Colonic mucosa (tissue), 4 donors: ENCODE data around the gene DCTN1. TPM values are rescaled to one million over a fixed set of nuclear protein-coding genes. Genes with fewer than 3 reads are reported as not detected.
A peak's percentile ranks its signal among the peaks of the same experiment; 100 is the strongest.

Experiments
- DNase-seq: peaks from one replicate; pipeline ENCODE4 v3.0.0-alpha.2; 2020
- H3K27ac ChIP-seq: fragments of 200-600 bp; one replicate; pipeline ENCODE4 v1.8.0; 2021
- H3K27me3 ChIP-seq: fragments of 200-600 bp; one replicate; pipeline ENCODE4 v1.8.0; 2021
- H3K36me3 ChIP-seq: fragments of 200-600 bp; one replicate; pipeline ENCODE4 v1.8.0; 2021
- H3K4me1 ChIP-seq: fragments of 200-600 bp; one replicate; pipeline ENCODE4 v1.8.0; 2021; ENCODE audit warnings: mild to moderate bottlenecking
- H3K4me3 ChIP-seq: fragments of 200-600 bp; one replicate; pipeline ENCODE4 v1.8.0; 2021
- H3K9ac ChIP-seq, 2 donors: one replicate each; pipeline ENCODE4 v1.7.0; 2013; ENCODE audit warnings: control low read depth in 2 of 2, low read depth in 2 of 2, low read length in 2 of 2
- H3K9me3 ChIP-seq: fragments of 200-600 bp; one replicate; pipeline ENCODE4 v1.8.0; 2021
- CTCF ChIP-seq: fragments of 200-600 bp; IDR thresholded peaks from one replicate; pipeline ENCODE4 v1.8.0; 2022; ENCODE audit warnings: antibody characterized with exemption, mild to moderate bottlenecking
- intact Hi-C: fragments of 100-400 bp; cut with DNase I; formaldehyde crosslinking; loops from one replicate; pipeline ENCODE4 v1.14.1; 2022
- total RNA-seq, 2 donors: library from RNA; stranded (reverse); fragmentation: NEBNext Ultra II Directional in 1 of 2; extraction: Animal tissue kit (Norgen Biotek cat#: 25700) in 1 of 2; gene quantifications; one replicate each; pipeline ENCODE4 v1.2.1, GENCODE V29; 2021
- donor health status: healthy.
- donor health status: DM: no; HTN: no; CAD: no.
- donor health status: DM: no; HTN: no; CAD: no.

The DCTN1 gene
- 100 to 1,000 TPM; 111 to 114 TPM for total RNA-seq

GRCh38 chr2:74379851-74380789, at the start of gene DCTN1:
DCTN1 (minus strand) TSS chr2:74380311; CDS start chr2:74380037, 274 bp downstream.
- Histone ChIP-seq H3K4me3 (peak within 1 kb of the TSS; percentile 17), H3K27me3 (no peaks in the 10 kb centered on the region), H3K9me3 (no peaks in the 10 kb centered on the region), H3K4me1 (no peaks in the 10 kb centered on the region), H3K9ac (peak within 1 kb of the TSS in 1 of 2 donors; percentile 68), H3K36me3 (no peaks in the 10 kb centered on the region), H3K27ac (no peak within 1 kb of the TSS)
- peak; percentile 57 for DNase-seq
- intact Hi-C loops, result no loop called here
- TF ChIP-seq CTCF, result no peak

GRCh38 chr2:74428675-74429074, 48.6 kb upstream of the DCTN1 start:
- H3K36me3 ChIP-seq, result no peaks in the 10 kb centered on the region
- no peak for TF ChIP-seq CTCF
- H3K4me1 ChIP-seq, result no peaks in the 10 kb centered on the region
- intact Hi-C loops, result no loop called here
- no peaks in the 10 kb centered on the region for H3K27me3 ChIP-seq
- DNase-seq, result no peak
- no peak overlapping the region for H3K27ac ChIP-seq
- H3K4me3 ChIP-seq, result no peak overlapping the region
- no peak overlapping the region for H3K9ac ChIP-seq
- no peaks in the 10 kb centered on the region for H3K9me3 ChIP-seq

- Histone ChIP-seq H3K27ac (no peak overlapping the region), H3K4me1 (no peaks in the 10 kb centered on the region), H3K36me3 (no peaks in the 10 kb centered on the region), H3K4me3 (no peak overlapping the region), H3K9me3 (no peaks in the 10 kb centered on the region), H3K9ac (no peak overlapping the region), H3K27me3 (no peaks in the 10 kb centered on the region)
- no peak for DNase-seq
- intact Hi-C loops, result no loop called here
- no peak for TF ChIP-seq CTCF
These were observed 47.4 kb upstream of the DCTN1 start for GRCh38 chr2:74427551-74427950.

GRCh38 chr2:74426181-74426758, 46.2 kb upstream of the DCTN1 start:
- Histone ChIP-seq H3K4me3 (no peak overlapping the region), H3K27me3 (no peaks in the 10 kb centered on the region), H3K36me3 (no peaks in the 10 kb centered on the region), H3K9me3 (no peaks in the 10 kb centered on the region), H3K4me1 (no peaks in the 10 kb centered on the region), H3K9ac (no peak overlapping the region), H3K27ac (no peak overlapping the region)
- DNase-seq, result no peak
- intact Hi-C loops, result no loop called here
- TF ChIP-seq CTCF, result no peak

GRCh38 chr2:74425523-74425922, 45.4 kb upstream of the DCTN1 start:
- no peak for TF ChIP-seq CTCF
- Histone ChIP-seq H3K27ac (no peak overlapping the region), H3K36me3 (no peaks in the 10 kb centered on the region), H3K9ac (no peak overlapping the region), H3K9me3 (no peaks in the 10 kb centered on the region), H3K4me1 (no peaks in the 10 kb centered on the region), H3K27me3 (no peaks in the 10 kb centered on the region), H3K4me3 (no peak overlapping the region)
- intact Hi-C loops, result no loop called here
- no peak for DNase-seq
